G401 (cell line): ENCODE data around the gene PRRX1. TPM values are rescaled to one million over a fixed set of nuclear protein-coding genes. Genes with fewer than 3 reads are reported as not detected.

Experiments used
- DNase-seq: peaks from one replicate; pipeline ENCODE4 v3.0.0-alpha.2; 2015; ENCODE audit warnings: low spot score
- in situ Hi-C: cut with HindIII; loops from 2 replicates; pipeline ENCODE4 v1.10.0; 2016; ENCODE audit warnings: low sequenced_read_pairs, mixed read lengths
- total RNA-seq: library from RNA; depleted of rRNA; stranded (reverse); fragments of >200 nt; shearing (Covaris generic); gene quantifications from 2 replicates; pipeline ENCODE4 v1.2.3, GENCODE V29; 2014

The PRRX1 gene
- total RNA-seq, 1 experiment from 2014 or later, result 2.6 TPM

GRCh38 chr1:170682169-170682568 is 18.2 kb downstream of the PRRX1 start:
- in situ Hi-C loops, result no loop called here
- no peak for DNase-seq

- DNase-seq, result no peak
- in situ Hi-C loops, result no loop called here
These were observed 18.9 kb downstream of the PRRX1 start for GRCh38 chr1:170682809-170683208.

GRCh38 chr1:170685166-170685565 is 21.2 kb downstream of the PRRX1 start:
- DNase-seq, result no peak
- in situ Hi-C loops, result no loop called here

- DNase-seq, result no peak
- in situ Hi-C loops, result no loop called here
These were observed 22.4 kb downstream of the PRRX1 start for GRCh38 chr1:170686291-170686690.

GRCh38 chr1:170687621-170688020 is 23.7 kb downstream of the PRRX1 start:
- DNase-seq, result no peak
- in situ Hi-C loops, result no loop called here

GRCh38 chr1:170691258-170691657 is 27.3 kb downstream of the PRRX1 start:
- DNase-seq, result no peak
- in situ Hi-C loops, result no loop called here

GRCh38 chr1:170692866-170693575 is 29.1 kb downstream of the PRRX1 start:
- DNase-seq, result peak; percentile 44
- in situ Hi-C loops, result no loop called here

GRCh38 chr1:170694172-170694926 is 30.4 kb downstream of the PRRX1 start:
- DNase-seq, result no peak
- in situ Hi-C loops, result no loop called here

- peak; percentile 39 for DNase-seq
- in situ Hi-C loops, result no loop called here
These were observed 32.1 kb downstream of the PRRX1 start for GRCh38 chr1:170695955-170696590.

GRCh38 chr1:170696591-170697290 is 32.8 kb downstream of the PRRX1 start:
- in situ Hi-C loops, result no loop called here
- no peak for DNase-seq

- DNase-seq, result no peak
- in situ Hi-C loops, result no loop called here
These were observed 33.4 kb downstream of the PRRX1 start for GRCh38 chr1:170697316-170697715.

- in situ Hi-C loops, result no loop called here
These were observed 34.7 kb downstream of the PRRX1 start for GRCh38 chr1:170698301-170699275.

GRCh38 chr1:170699696-170700095 is 35.8 kb downstream of the PRRX1 start:
- in situ Hi-C loops, result no loop called here

More at GRCh38 chr1:170698301-170699275, 34.7 kb downstream of the PRRX1 start:
- peak; percentile 37 for DNase-seq

GRCh38 chr1:170700842-170701615 is 37.1 kb downstream of the PRRX1 start:
- in situ Hi-C loops, result no loop called here
- DNase-seq, result no peak

More at GRCh38 chr1:170699696-170700095, 35.8 kb downstream of the PRRX1 start:
- no peak for DNase-seq

- in situ Hi-C loops, result no loop called here
- no peak for DNase-seq
These were observed 38.0 kb downstream of the PRRX1 start for GRCh38 chr1:170701962-170702361.

- in situ Hi-C loops, result no loop called here
- no peak for DNase-seq
These were observed 39.7 kb downstream of the PRRX1 start for GRCh38 chr1:170703591-170703990.

GRCh38 chr1:170704256-170704655 is 40.3 kb downstream of the PRRX1 start:
- no peak for DNase-seq
- in situ Hi-C loops, result no loop called here

- in situ Hi-C loops, result no loop called here
- no peak for DNase-seq
These were observed 42.0 kb downstream of the PRRX1 start for GRCh38 chr1:170705981-170706380.
